NCI-H345 (cell line): Measurements from ENCODE around the gene TEX48.
A peak's percentile ranks its signal among the peaks of the same experiment; 100 is the strongest.

Experiments used
- DNase-seq: peaks from one replicate; lab custom pipeline; 2025; lab: John Stamatoyannopoulos, UW

The TEX48 gene

GRCh38 chr9:114693248-114693855 is 11.4 kb upstream of the TEX48 start:
- no peak for DNase-seq

- DNase-seq: no peak
These were observed 9.9 kb upstream of the TEX48 start for GRCh38 chr9:114691956-114692295.

- DNase-seq: no peak
These were observed 9.3 kb upstream of the TEX48 start for GRCh38 chr9:114691046-114691955.

GRCh38 chr9:114690308-114690707 is 8.3 kb upstream of the TEX48 start:
- DNase-seq: no peak

GRCh38 chr9:114689813-114690212 is 7.8 kb upstream of the TEX48 start:
- no peak for DNase-seq

GRCh38 chr9:114688909-114689610 is 7.1 kb upstream of the TEX48 start:
- DNase-seq: no peak

GRCh38 chr9:114688379-114688778 is 6.4 kb upstream of the TEX48 start:
- DNase-seq: no peak

GRCh38 chr9:114687034-114687433 is 5.0 kb upstream of the TEX48 start:
- DNase-seq: no peak

- DNase-seq: no peak
These were observed 4.0 kb upstream of the TEX48 start for GRCh38 chr9:114685951-114686350.

GRCh38 chr9:114684036-114684435 is 2.0 kb upstream of the TEX48 start:
- no peak for DNase-seq

GRCh38 chr9:114682846-114683245 is 854 bp upstream of the TEX48 start:
- DNase-seq: no peak

GRCh38 chr9:114680259-114681001 is 1.6 kb downstream of the TEX48 start:
- no peak for DNase-seq

GRCh38 chr9:114678795-114679194 is 3.2 kb downstream of the TEX48 start:
- no peak for DNase-seq

GRCh38 chr9:114678130-114678529 is 3.9 kb downstream of the TEX48 start:
- no peak for DNase-seq

- DNase-seq: peak; percentile 85
These were observed 4.6 kb downstream of the TEX48 start for GRCh38 chr9:114677418-114677817.

- no peak for DNase-seq
These were observed 5.1 kb downstream of the TEX48 start for GRCh38 chr9:114676901-114677300.

GRCh38 chr9:114674798-114675540 is 7.0 kb downstream of the TEX48 start:
- no peak for DNase-seq

GRCh38 chr9:114674076-114674797 is 7.8 kb downstream of the TEX48 start:
- no peak for DNase-seq

- DNase-seq: peak; percentile 27
These were observed 10.4 kb downstream of the TEX48 start for GRCh38 chr9:114671605-114672004.

GRCh38 chr9:114669961-114670360 is 12.0 kb downstream of the TEX48 start:
- DNase-seq: no peak

- no peak for DNase-seq
These were observed 13.8 kb downstream of the TEX48 start for GRCh38 chr9:114668146-114668545.
